ENCODE data around the gene CCDC122.

DNA sequence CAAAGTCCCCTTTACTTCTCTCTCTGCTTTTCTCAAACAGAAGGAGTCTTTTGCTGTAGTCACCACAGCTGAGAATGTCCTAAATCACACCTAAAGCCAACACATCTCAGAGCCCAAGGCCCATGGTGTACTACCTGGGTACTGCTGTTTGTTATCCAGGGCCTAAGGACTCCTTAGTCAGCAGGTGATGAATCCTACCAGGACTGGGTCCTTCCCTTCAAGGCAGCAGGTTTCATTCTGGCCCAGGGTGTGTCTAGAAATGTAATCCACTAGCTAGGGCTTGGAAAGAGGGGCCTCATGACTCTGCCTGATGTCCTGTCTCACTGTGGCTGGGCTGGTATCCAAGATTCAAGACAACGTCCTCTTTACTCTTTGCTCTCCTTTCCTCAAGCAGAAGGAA lies 56.6 kb downstream of the CCDC122 start:
- TF ChIP-seq, protein P1, sequence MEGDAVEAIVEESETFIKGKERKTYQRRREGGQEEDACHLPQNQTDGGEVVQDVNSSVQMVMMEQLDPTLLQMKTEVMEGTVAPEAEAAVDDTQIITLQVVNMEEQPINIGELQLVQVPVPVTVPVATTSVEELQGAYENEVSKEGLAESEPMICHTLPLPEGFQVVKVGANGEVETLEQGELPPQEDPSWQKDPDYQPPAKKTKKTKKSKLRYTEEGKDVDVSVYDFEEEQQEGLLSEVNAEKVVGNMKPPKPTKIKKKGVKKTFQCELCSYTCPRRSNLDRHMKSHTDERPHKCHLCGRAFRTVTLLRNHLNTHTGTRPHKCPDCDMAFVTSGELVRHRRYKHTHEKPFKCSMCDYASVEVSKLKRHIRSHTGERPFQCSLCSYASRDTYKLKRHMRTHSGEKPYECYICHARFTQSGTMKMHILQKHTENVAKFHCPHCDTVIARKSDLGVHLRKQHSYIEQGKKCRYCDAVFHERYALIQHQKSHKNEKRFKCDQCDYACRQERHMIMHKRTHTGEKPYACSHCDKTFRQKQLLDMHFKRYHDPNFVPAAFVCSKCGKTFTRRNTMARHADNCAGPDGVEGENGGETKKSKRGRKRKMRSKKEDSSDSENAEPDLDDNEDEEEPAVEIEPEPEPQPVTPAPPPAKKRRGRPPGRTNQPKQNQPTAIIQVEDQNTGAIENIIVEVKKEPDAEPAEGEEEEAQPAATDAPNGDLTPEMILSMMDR (IDR thresholded peaks at IDR 0.05; ENCODE audit: insufficient read depth, low read depth, low read length), result no peak
- no peak for TF ChIP-seq EZH2 (IDR thresholded peaks at IDR 0.05; ENCODE audit: insufficient read depth, low read length)

Measured in astrocyte (in vitro differentiated cells and primary cell).